Lower lobe of right lung (tissue), 2 donors: Measurements from ENCODE around the gene ADARB1. TPM values are rescaled to one million over a fixed set of nuclear protein-coding genes. Genes with fewer than 3 reads are reported as not detected.

Experiments
- ATAC-seq, 2 donors: fragments of 200-7000 bp; cut with Tn5 transposase; one replicate each; pipeline ENCODE4 v1.9.1; 2020 to 2022; ENCODE audit warnings: mild to moderate bottlenecking in 2 of 2, moderate library complexity in 2 of 2
- DNase-seq: peaks from one replicate; pipeline ENCODE4 v3.0.0-alpha.2; 2020
- H3K27ac ChIP-seq: fragments of 200-600 bp; one replicate; pipeline ENCODE4 v1.8.0; 2022
- H3K27me3 ChIP-seq: fragments of 200-600 bp; one replicate; pipeline ENCODE4 v1.8.0; 2022; ENCODE audit warnings: low read depth
- H3K36me3 ChIP-seq: fragments of 200-600 bp; one replicate; pipeline ENCODE4 v1.8.0; 2022; ENCODE audit warnings: mild to moderate bottlenecking
- H3K4me1 ChIP-seq: fragments of 200-600 bp; one replicate; pipeline ENCODE4 v1.8.0; 2022
- H3K4me3 ChIP-seq: fragments of 200-600 bp; one replicate; pipeline ENCODE4 v1.8.0; 2022; ENCODE audit warnings: mild to moderate bottlenecking
- H3K9me3 ChIP-seq: fragments of 200-600 bp; one replicate; pipeline ENCODE4 v1.8.0; 2022
- intact Hi-C: fragments of 100-400 bp; cut with DNase I; formaldehyde crosslinking; loops from one replicate; pipeline ENCODE4 v1.11.0; 2022
- total RNA-seq: library from RNA; stranded (reverse); fragmentation: NEBNext Ultra II Directional; extraction: Animal tissue kit (Norgen Biotek cat#: 25700); gene quantifications from one replicate; pipeline ENCODE4 v1.2.1, GENCODE V29; 2021
- TF ChIP-seq, protein P1 (sequence below): fragments of 200-600 bp; IDR thresholded peaks from one replicate; pipeline ENCODE4 v1.8.0; 2022; ENCODE audit warnings: antibody characterized with exemption, mild to moderate bottlenecking
- donor health status: DM: no; HTN: yes; CAD: no; lungs with severe emphysema.

Gene ADARB1
- total RNA-seq, 1 donor from 2014 or later, result 48.2 TPM

DNA sequence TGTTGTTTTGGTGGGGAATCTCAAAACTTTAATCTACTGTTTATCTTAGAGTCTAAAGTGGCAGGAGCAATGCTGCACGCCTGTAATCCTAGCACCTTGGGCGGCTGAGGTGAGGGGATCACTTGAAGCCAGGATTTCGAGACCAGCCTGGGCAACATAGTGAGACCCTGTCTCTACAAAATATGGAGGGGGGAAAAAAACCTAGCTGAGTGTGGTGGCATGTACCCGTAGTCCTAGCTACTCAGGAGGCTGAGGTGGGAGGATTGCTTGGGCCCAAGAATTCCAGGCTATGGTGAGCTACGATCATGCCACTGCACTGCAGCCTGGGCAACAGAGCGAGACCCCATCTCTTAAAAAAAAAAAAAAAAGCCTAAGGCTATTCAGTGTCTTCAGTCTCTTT, 175.2 kb downstream of the ADARB1 start:
- no peak for DNase-seq
- H3K4me1 ChIP-seq, result no peaks in the 10 kb centered on the region
- H3K27ac ChIP-seq, result no peak overlapping the region
- ATAC-seq, result no peak
- TF ChIP-seq, protein P1, sequence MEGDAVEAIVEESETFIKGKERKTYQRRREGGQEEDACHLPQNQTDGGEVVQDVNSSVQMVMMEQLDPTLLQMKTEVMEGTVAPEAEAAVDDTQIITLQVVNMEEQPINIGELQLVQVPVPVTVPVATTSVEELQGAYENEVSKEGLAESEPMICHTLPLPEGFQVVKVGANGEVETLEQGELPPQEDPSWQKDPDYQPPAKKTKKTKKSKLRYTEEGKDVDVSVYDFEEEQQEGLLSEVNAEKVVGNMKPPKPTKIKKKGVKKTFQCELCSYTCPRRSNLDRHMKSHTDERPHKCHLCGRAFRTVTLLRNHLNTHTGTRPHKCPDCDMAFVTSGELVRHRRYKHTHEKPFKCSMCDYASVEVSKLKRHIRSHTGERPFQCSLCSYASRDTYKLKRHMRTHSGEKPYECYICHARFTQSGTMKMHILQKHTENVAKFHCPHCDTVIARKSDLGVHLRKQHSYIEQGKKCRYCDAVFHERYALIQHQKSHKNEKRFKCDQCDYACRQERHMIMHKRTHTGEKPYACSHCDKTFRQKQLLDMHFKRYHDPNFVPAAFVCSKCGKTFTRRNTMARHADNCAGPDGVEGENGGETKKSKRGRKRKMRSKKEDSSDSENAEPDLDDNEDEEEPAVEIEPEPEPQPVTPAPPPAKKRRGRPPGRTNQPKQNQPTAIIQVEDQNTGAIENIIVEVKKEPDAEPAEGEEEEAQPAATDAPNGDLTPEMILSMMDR, result no peak
- no peaks in the 10 kb centered on the region for H3K9me3 ChIP-seq
- peaks cover 35% of the 10 kb centered on the region for H3K27me3 ChIP-seq
- H3K36me3 ChIP-seq, result no peaks in the 10 kb centered on the region
- intact Hi-C loops, result no loop called here
- no peak overlapping the region for H3K4me3 ChIP-seq

GRCh38 chr21:45250272-45250671, 175.9 kb downstream of the ADARB1 start:
- Histone ChIP-seq H3K4me3 (no peak overlapping the region), H3K27ac (no peak overlapping the region), H3K27me3 (peaks cover 34% of the 10 kb centered on the region), H3K36me3 (no peaks in the 10 kb centered on the region), H3K4me1 (no peaks in the 10 kb centered on the region), H3K9me3 (no peaks in the 10 kb centered on the region)
- TF ChIP-seq, protein P1, result no peak
- intact Hi-C loops, result no loop called here
- DNase-seq, result no peak
- ATAC-seq, result no peak

GRCh38 chr21:45250914-45251634, 176.7 kb downstream of the ADARB1 start:
- TF ChIP-seq, protein P1, result no peak
- ATAC-seq (no peak), DNase-seq (no peak)
- intact Hi-C loops, result no loop called here
- H3K9me3 ChIP-seq, result no peaks in the 10 kb centered on the region
- H3K27me3 ChIP-seq, result peaks cover 37% of the 10 kb centered on the region
- no peaks in the 10 kb centered on the region for H3K36me3 ChIP-seq
- H3K4me3 ChIP-seq, result no peak overlapping the region
- no peaks in the 10 kb centered on the region for H3K4me1 ChIP-seq
- H3K27ac ChIP-seq, result no peak overlapping the region

DNA sequence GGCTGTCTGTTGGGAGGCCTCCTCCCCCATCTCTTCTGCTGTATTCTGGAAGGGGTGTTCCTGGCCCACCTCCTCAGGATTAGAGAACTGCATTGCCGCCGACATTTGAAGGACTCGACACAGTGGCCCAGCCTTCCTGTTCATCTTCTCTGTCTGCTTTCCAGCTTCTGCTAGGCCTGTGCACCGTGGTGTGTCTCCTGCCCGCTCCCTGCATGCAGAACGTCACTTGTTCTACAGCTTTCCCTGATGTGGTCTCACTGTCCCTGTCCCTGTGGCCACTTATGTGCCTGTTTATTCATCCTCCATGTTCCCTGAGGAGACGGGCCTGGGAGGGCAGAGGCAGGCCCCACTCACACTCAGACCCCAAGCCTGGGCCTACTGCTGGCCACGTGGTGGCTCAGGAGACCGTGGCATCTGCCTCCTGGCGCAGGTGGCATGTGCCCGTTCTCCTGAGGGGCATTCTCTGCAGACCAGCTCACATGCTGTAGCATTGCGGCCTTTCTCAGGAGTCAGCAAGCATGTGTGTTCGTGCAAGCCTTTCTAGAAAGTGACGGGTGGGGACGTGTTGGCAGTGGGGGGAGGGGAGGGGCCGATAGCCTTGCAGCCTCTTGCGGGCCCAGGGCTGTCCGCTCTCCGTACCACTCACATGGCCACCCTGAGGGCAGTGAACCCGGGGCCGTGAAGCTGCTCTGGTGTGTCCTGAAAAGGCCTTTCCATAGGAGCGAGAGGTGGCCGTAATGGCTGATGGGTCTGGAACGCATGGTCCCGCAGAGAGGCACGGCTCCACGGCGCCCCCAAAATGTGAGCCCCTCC, 177.5 kb downstream of the ADARB1 start:
- peaks cover 4% of the 10 kb centered on the region for H3K4me1 ChIP-seq
- no peak overlapping the region for H3K4me3 ChIP-seq
- no peaks in the 10 kb centered on the region for H3K36me3 ChIP-seq
- no peak overlapping the region for H3K27ac ChIP-seq
- no peaks in the 10 kb centered on the region for H3K9me3 ChIP-seq
- DNase-seq, result no peak
- ATAC-seq, result no peak
- TF ChIP-seq, protein P1, result no peak
- H3K27me3 ChIP-seq, result peaks cover 41% of the 10 kb centered on the region
- intact Hi-C loops, result no loop called here

DNA sequence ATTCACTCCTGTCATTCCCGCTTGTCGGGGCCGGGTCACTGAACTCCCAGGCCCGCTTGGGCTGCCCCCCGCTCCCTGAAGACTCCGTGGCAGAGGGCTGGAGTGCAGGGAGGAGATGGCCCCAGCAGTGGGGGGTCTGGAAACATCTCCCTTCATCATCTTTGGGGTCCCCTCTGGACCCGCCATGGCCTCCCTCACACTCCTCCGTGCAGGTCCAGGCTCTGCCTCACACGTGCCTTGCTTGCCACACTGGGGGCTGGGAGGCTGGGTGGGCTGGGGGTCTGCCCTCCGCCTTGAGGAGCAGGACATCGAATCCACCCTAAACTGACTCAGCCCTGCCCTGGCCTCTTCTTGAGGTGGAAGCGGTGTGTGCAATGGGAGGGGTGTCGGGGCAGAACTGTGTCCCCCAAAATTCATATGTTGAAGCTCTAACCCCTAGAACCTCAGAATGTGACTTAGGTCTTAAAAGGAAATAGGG, 178.1 kb downstream of the ADARB1 start:
- no peak overlapping the region for H3K27ac ChIP-seq
- ATAC-seq (no peak), DNase-seq (no peak)
- H3K27me3 ChIP-seq, result peaks cover 47% of the 10 kb centered on the region
- TF ChIP-seq, protein P1, result no peak
- peaks cover 10% of the 10 kb centered on the region for H3K4me1 ChIP-seq
- H3K36me3 ChIP-seq, result no peaks in the 10 kb centered on the region
- no peaks in the 10 kb centered on the region for H3K9me3 ChIP-seq
- no peak overlapping the region for H3K4me3 ChIP-seq
- intact Hi-C loops, result no loop called here
